Neuronal stem cell (in vitro differentiated cells): ENCODE measurements around the gene WDR93.
"Not testable (repeated sequence)": the region's sequence is repeated elsewhere in the genome, so short reads cannot be mapped to it uniquely, and the experiment has no call there.

Experiments used
- DNase-seq: peaks from one replicate; pipeline ENCODE4 v3.0.0-alpha.2; 2013; ENCODE audit warnings: low spot score
- H2AFZ ChIP-seq: one replicate; pipeline ENCODE4 v1.6.1; 2013; ENCODE audit warnings: mild to moderate bottlenecking, low read length, inconsistent platforms
- H2AK5ac ChIP-seq: 2 replicates; pipeline ENCODE4 v1.6.1; 2013; ENCODE audit warnings: low read depth, mild to moderate bottlenecking, inconsistent platforms, low read length, moderate library complexity, mixed read lengths
- H2BK120ac ChIP-seq: 2 replicates; pipeline ENCODE4 v1.6.1; 2013; ENCODE audit warnings: low read depth, mild to moderate bottlenecking, inconsistent platforms, low read length, moderate library complexity, mixed read lengths
- H2BK12ac ChIP-seq: one replicate; pipeline ENCODE4 v1.6.1; 2013; ENCODE audit warnings: low read length, inconsistent platforms
- H2BK15ac ChIP-seq: 2 replicates; pipeline ENCODE4 v1.6.1; 2013; ENCODE audit warnings: mild to moderate bottlenecking, low read length, inconsistent platforms, mixed read lengths
- H2BK5ac ChIP-seq: one replicate; pipeline ENCODE4 v1.6.1; 2013; ENCODE audit warnings: inconsistent platforms, mild to moderate bottlenecking, low read length, moderate library complexity
- H3K14ac ChIP-seq: one replicate; pipeline ENCODE4 v1.6.1; 2013; ENCODE audit warnings: low read length, inconsistent platforms
- H3K18ac ChIP-seq: 2 replicates; pipeline ENCODE4 v1.6.1; 2013; ENCODE audit warnings: low read length, inconsistent platforms
- H3K23ac ChIP-seq: 2 replicates; pipeline ENCODE4 v1.6.1; 2013; ENCODE audit warnings: low read depth, mild to moderate bottlenecking, mixed read lengths, low read length, inconsistent platforms; ENCODE audit not compliant: poor library complexity
- H3K27ac ChIP-seq: replicated peaks from 3 replicates; pipeline ENCODE4 v1.5.1; 2013; ENCODE audit warnings: low read length, inconsistent platforms
- H3K27me3 ChIP-seq, 3 experiments: 2 replicates each; pipeline ENCODE4 v1.6.1; 2013; ENCODE audit warnings: low read length in 3 of 3, mild to moderate bottlenecking in 2 of 3, inconsistent platforms in 1 of 3, low read depth in 1 of 3, mixed read lengths in 1 of 3, moderate library complexity in 1 of 3; ENCODE audit not compliant: control insufficient read depth in 3 of 3, insufficient read depth in 3 of 3
- H3K36me3 ChIP-seq, 2 donors: replicated peaks in 1 of 2; 2 replicates each; pipeline ENCODE4 v1.6.1; 2013; ENCODE audit warnings: low read length in 2 of 2; ENCODE audit not compliant: control insufficient read depth in 2 of 2, insufficient read depth in 2 of 2
- H3K4ac ChIP-seq: 2 replicates; pipeline ENCODE4 v1.6.1; 2013; ENCODE audit warnings: inconsistent platforms, mild to moderate bottlenecking, low read length, moderate library complexity
- H3K4me1 ChIP-seq, 2 donors: 1 replicate in 1 of 2; 2 replicates in 1 of 2; pipeline ENCODE4 v1.6.1; 2013; ENCODE audit warnings: low read length in 2 of 2, low read depth in 1 of 2; ENCODE audit not compliant: control insufficient read depth in 2 of 2, insufficient read depth in 1 of 2
- H3K4me2 ChIP-seq: one replicate; pipeline ENCODE4 v1.6.1; 2013; ENCODE audit warnings: mild to moderate bottlenecking, low read length, inconsistent platforms; ENCODE audit not compliant: insufficient read depth, poor library complexity, severe bottlenecking
- H3K4me3 ChIP-seq, 2 donors: 2 replicates each; pipeline ENCODE4 v1.5.1; 2013; ENCODE audit warnings: low read length in 2 of 2, mild to moderate bottlenecking in 2 of 2, inconsistent platforms in 1 of 2, moderate library complexity in 1 of 2
- H3K79me1 ChIP-seq: one replicate; pipeline ENCODE4 v1.6.1; 2013; ENCODE audit warnings: low read depth, mild to moderate bottlenecking, inconsistent platforms, low read length, moderate library complexity
- H3K9ac ChIP-seq: one replicate; pipeline ENCODE4 v1.6.1; 2013; ENCODE audit warnings: mild to moderate bottlenecking, low read depth, low read length, inconsistent platforms; ENCODE audit not compliant: poor library complexity
- H3K9me3 ChIP-seq, 2 donors: replicated peaks in 1 of 2; 2 replicates each; pipeline versions ENCODE3 to v1.6.1; 2013; ENCODE audit warnings: low read length in 2 of 2, mild to moderate bottlenecking in 2 of 2, inconsistent platforms in 1 of 2, low read depth in 1 of 2, mixed read lengths in 1 of 2, moderate library complexity in 1 of 2; ENCODE audit not compliant: control insufficient read depth in 2 of 2, insufficient read depth in 1 of 2
- H4K8ac ChIP-seq: one replicate; pipeline ENCODE4 v1.6.1; 2013; ENCODE audit warnings: low read depth, mild to moderate bottlenecking, inconsistent platforms, low read length, moderate library complexity
- H4K91ac ChIP-seq: one replicate; pipeline ENCODE4 v1.6.1; 2013; ENCODE audit warnings: low read length, low read depth, mild to moderate bottlenecking, inconsistent platforms; ENCODE audit not compliant: poor library complexity
- WGBS, 2 donors: extraction: QIAGEN DNeasy Blood & Tissue Kit; methylation state at CpG; one replicate each; pipeline ENCODE4 v1.1.7; 2013; ENCODE audit warnings: missing lambda C conversion rate in 2 of 2, mixed read lengths in 1 of 2; ENCODE audit not compliant: insufficient read length in 2 of 2, insufficient replicate concordance in 1 of 2; ENCODE audit errors: extremely low coverage in 2 of 2; 5-methylcytosine and 5-hydroxymethylcytosine counted together

WDR93 gene

GRCh38 chr15:89785774-89786140 is 95.1 kb downstream of the WDR93 start:
- Histone ChIP-seq H3K27ac (no peak overlapping the region), H3K4me1 (no peaks in the 10 kb centered on the region), H2BK12ac (no peak overlapping the region), H3K9ac (no peak overlapping the region), H3K36me3 (no peaks in the 10 kb centered on the region), H2BK5ac (no peak overlapping the region), H3K9me3 (peaks cover 3 to 4% of the 10 kb centered on the region in 2 donors), H3K27me3 (peaks cover 0 to 4% (median 0%) of the 10 kb centered on the region in 3 experiments), H2AFZ (no peak overlapping the region), H2BK120ac (no peak overlapping the region), H3K79me1 (no peaks in the 10 kb centered on the region), H3K23ac (no peak overlapping the region), H3K18ac (no peak overlapping the region), H4K91ac (no peak overlapping the region), H2BK15ac (no peak overlapping the region), H3K4me2 (no peak overlapping the region), H4K8ac (no peak overlapping the region), H3K14ac (no peak overlapping the region), H3K4me3 (no peak overlapping the region), H3K4ac (no peak overlapping the region), H2AK5ac (no peak overlapping the region)
- no peak for DNase-seq

- H2BK12ac ChIP-seq = no peak overlapping the region
- H3K36me3 ChIP-seq = no peaks in the 10 kb centered on the region
- no peak overlapping the region for H3K18ac ChIP-seq
- no peak overlapping the region for H4K91ac ChIP-seq
- no peak overlapping the region for H3K23ac ChIP-seq
- no peak overlapping the region for H3K14ac ChIP-seq
- no peaks in the 10 kb centered on the region for H3K4me1 ChIP-seq
- H3K9ac ChIP-seq = no peak overlapping the region
- no peak for DNase-seq
- no CpG with 5 or more reads among the region's 3 CpGs for WGBS, 2 donors
- no peak overlapping the region for H3K27ac ChIP-seq
- no peak overlapping the region for H3K4me3 ChIP-seq
- H3K79me1 ChIP-seq = no peaks in the 10 kb centered on the region
- H3K27me3 ChIP-seq = no peaks in the 10 kb centered on the region
- no peak overlapping the region for H4K8ac ChIP-seq
- no peak overlapping the region for H2AK5ac ChIP-seq
- H3K9me3 ChIP-seq = peaks cover 3 to 4% of the 10 kb centered on the region in 2 donors
- H2BK15ac ChIP-seq = no peak overlapping the region
- H2BK5ac ChIP-seq = no peak overlapping the region
- no peak overlapping the region for H3K4me2 ChIP-seq
- H2BK120ac ChIP-seq = no peak overlapping the region
- no peak overlapping the region for H3K4ac ChIP-seq
- H2AFZ ChIP-seq = no peak overlapping the region
Measured at GRCh38 chr15:89787944-89788343, 97.3 kb downstream of the WDR93 start.

- WGBS, 2 donors = no CpG with 5 or more reads among the region's 4 CpGs
- not testable (repeated sequence) for H3K23ac ChIP-seq, H4K91ac ChIP-seq, H3K27ac ChIP-seq, H3K4me2 ChIP-seq, H3K4me1 ChIP-seq, H2AK5ac ChIP-seq, H3K27me3 ChIP-seq, H3K14ac ChIP-seq, H2BK15ac ChIP-seq, H3K4me3 ChIP-seq, H2AFZ ChIP-seq, H3K4ac ChIP-seq, H3K79me1 ChIP-seq, H3K9me3 ChIP-seq, H2BK12ac ChIP-seq, H2BK120ac ChIP-seq, H2BK5ac ChIP-seq, DNase-seq, H3K18ac ChIP-seq, H4K8ac ChIP-seq, H3K9ac ChIP-seq, H3K36me3 ChIP-seq
Measured at GRCh38 chr15:89788585-89788984, 98.0 kb downstream of the WDR93 start.

- no CpG with 5 or more reads among the region's 10 CpGs for WGBS, 2 donors
- no peak overlapping the region for H3K27ac ChIP-seq
Measured at GRCh38 chr15:89790206-89790605, 99.6 kb downstream of the WDR93 start.

More at GRCh38 chr15:89790206-89790605, 99.6 kb downstream of the WDR93 start:
- Histone ChIP-seq H3K9ac (no peak overlapping the region), H3K36me3 (no peaks in the 10 kb centered on the region), H3K4me2 (no peak overlapping the region), H3K4me3 (no peak overlapping the region), H3K4me1 (no peaks in the 10 kb centered on the region), H3K14ac (no peak overlapping the region), H3K27me3 (no peaks in the 10 kb centered on the region), H4K8ac (no peak overlapping the region), H3K79me1 (no peaks in the 10 kb centered on the region), H4K91ac (no peak overlapping the region), H3K18ac (peak overlapping the region; percentile 57), H2BK120ac (no peak overlapping the region), H2BK15ac (no peak overlapping the region), H2AK5ac (no peak overlapping the region), H2AFZ (no peak overlapping the region), H2BK12ac (no peak overlapping the region), H3K23ac (no peak overlapping the region), H3K4ac (no peak overlapping the region), H2BK5ac (no peak overlapping the region), H3K9me3 (peaks cover 3 to 4% of the 10 kb centered on the region in 2 donors)
- DNase-seq = no peak
